ENCODE results near the gene DUSP16. TPM values are rescaled to one million over a fixed set of nuclear protein-coding genes. Genes with fewer than 3 reads are reported as not detected.
"Not testable (repeated sequence)": the region's sequence is repeated elsewhere in the genome, so short reads cannot be mapped to it uniquely, and the experiment has no call there.

Gene DUSP16
- total RNA-seq, 1 experiment from 2014 or later = 51.9 TPM

DNA sequence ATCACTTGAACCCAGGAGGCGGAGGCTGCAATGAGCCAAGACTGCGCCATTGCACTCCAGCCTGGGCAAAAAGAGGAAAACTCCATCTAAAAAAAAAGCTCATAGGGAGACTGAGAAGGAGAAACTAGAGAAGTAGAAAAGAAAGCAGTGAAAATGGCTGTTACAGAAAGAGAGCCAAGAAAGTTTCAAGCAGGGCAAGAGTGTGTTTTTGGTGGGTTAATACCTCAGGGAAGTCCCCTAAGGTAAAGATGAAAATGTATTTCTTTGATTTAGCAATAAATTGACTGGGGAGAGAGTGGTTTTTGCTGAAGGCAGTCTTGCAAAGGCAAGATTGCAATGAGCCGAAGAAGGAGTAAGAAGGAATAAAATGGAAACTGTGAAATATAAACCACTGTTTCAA, 10.0 kb upstream of the DUSP16 start:
- ATAC-seq (no peak), DNase-seq (ENCODE audit: low spot score) (no peak)
- CTCF ChIA-PET = interaction anchor here (0.7 to 2.0 kb wide), 4 partner anchors 13 to 83 kb away, joined by 3 to 5 read pairs (median 4); no protein-coding TSS in a partner anchor
- Mint-ChIP-seq H3K4me1 (no peaks in the 10 kb centered on the region), H3K27ac (no peak overlapping the region), H3K36me3 (no peaks in the 10 kb centered on the region), H3K4me3 (no peak overlapping the region), H3K9me3 (no peaks in the 10 kb centered on the region), H3K27me3 (ENCODE audit: low read depth) (no peaks in the 10 kb centered on the region)
- POLR2A ChIA-PET = no interaction called here
- TF ChIP-seq TP53 (CRISPR knock-in tag; IDR thresholded peaks at IDR 0.05) = no peak
- no peak for TF ChIP-seq JUN (CRISPR knock-in tag; IDR thresholded peaks at IDR 0.05)
- TF ChIP-seq, protein P1, sequence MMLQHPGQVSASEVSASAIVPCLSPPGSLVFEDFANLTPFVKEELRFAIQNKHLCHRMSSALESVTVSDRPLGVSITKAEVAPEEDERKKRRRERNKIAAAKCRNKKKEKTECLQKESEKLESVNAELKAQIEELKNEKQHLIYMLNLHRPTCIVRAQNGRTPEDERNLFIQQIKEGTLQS (CRISPR knock-in tag; conservative IDR thresholded peaks at IDR 0.05) = no peak
- TF ChIP-seq NFE2L1 (CRISPR knock-in tag; IDR thresholded peaks at IDR 0.05) = no peak
- TF ChIP-seq, protein P2, sequence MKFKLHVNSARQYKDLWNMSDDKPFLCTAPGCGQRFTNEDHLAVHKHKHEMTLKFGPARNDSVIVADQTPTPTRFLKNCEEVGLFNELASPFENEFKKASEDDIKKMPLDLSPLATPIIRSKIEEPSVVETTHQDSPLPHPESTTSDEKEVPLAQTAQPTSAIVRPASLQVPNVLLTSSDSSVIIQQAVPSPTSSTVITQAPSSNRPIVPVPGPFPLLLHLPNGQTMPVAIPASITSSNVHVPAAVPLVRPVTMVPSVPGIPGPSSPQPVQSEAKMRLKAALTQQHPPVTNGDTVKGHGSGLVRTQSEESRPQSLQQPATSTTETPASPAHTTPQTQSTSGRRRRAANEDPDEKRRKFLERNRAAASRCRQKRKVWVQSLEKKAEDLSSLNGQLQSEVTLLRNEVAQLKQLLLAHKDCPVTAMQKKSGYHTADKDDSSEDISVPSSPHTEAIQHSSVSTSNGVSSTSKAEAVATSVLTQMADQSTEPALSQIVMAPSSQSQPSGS (CRISPR knock-in tag; IDR thresholded peaks at IDR 0.05; ENCODE audit: borderline replicate concordance, low read depth) = no peak
- TF ChIP-seq KAT7 (CRISPR knock-in tag; IDR thresholded peaks at IDR 0.05; ENCODE audit: borderline replicate concordance) = no peak
- TF ChIP-seq, protein P3, sequence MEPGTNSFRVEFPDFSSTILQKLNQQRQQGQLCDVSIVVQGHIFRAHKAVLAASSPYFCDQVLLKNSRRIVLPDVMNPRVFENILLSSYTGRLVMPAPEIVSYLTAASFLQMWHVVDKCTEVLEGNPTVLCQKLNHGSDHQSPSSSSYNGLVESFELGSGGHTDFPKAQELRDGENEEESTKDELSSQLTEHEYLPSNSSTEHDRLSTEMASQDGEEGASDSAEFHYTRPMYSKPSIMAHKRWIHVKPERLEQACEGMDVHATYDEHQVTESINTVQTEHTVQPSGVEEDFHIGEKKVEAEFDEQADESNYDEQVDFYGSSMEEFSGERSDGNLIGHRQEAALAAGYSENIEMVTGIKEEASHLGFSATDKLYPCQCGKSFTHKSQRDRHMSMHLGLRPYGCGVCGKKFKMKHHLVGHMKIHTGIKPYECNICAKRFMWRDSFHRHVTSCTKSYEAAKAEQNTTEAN (CRISPR knock-in tag; IDR thresholded peaks at IDR 0.05) = no peak
- TF ChIP-seq SOX15 (CRISPR knock-in tag; IDR thresholded peaks at IDR 0.05) = no peak
- TF ChIP-seq, protein P4, sequence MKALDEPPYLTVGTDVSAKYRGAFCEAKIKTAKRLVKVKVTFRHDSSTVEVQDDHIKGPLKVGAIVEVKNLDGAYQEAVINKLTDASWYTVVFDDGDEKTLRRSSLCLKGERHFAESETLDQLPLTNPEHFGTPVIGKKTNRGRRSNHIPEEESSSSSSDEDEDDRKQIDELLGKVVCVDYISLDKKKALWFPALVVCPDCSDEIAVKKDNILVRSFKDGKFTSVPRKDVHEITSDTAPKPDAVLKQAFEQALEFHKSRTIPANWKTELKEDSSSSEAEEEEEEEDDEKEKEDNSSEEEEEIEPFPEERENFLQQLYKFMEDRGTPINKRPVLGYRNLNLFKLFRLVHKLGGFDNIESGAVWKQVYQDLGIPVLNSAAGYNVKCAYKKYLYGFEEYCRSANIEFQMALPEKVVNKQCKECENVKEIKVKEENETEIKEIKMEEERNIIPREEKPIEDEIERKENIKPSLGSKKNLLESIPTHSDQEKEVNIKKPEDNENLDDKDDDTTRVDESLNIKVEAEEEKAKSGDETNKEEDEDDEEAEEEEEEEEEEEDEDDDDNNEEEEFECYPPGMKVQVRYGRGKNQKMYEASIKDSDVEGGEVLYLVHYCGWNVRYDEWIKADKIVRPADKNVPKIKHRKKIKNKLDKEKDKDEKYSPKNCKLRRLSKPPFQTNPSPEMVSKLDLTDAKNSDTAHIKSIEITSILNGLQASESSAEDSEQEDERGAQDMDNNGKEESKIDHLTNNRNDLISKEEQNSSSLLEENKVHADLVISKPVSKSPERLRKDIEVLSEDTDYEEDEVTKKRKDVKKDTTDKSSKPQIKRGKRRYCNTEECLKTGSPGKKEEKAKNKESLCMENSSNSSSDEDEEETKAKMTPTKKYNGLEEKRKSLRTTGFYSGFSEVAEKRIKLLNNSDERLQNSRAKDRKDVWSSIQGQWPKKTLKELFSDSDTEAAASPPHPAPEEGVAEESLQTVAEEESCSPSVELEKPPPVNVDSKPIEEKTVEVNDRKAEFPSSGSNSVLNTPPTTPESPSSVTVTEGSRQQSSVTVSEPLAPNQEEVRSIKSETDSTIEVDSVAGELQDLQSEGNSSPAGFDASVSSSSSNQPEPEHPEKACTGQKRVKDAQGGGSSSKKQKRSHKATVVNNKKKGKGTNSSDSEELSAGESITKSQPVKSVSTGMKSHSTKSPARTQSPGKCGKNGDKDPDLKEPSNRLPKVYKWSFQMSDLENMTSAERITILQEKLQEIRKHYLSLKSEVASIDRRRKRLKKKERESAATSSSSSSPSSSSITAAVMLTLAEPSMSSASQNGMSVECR (CRISPR knock-in tag; IDR thresholded peaks at IDR 0.05; ENCODE audit: borderline replicate concordance) = no peak
- TF ChIP-seq ZNF423 (CRISPR knock-in tag; IDR thresholded peaks at IDR 0.05) = no peak
- TF ChIP-seq FOXP1 (CRISPR knock-in tag; IDR thresholded peaks at IDR 0.05; ENCODE audit: borderline replicate concordance) = no peak

DNA sequence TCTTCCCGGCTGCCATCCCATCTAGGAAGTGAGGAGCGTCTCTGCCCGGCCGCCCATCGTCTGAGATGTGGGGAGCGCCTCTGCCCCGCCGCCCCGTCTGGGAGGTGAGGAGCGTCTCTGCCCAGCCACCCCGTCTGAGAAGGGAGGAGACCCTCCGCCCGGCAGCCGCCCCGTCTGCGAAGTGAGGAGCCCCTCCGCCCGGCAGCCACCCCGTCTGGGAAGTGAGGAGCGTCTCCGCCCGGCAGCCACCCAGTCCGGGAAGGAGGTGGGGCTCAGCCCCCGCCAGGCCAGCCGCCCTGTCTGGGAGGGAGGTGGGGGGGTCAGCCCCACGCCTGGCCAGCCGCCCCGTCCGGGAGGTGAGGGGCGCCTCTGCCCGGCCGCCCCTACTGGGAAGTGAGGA, 3.3 kb upstream of the DUSP16 start:
- H3K36me3 Mint-ChIP-seq = peaks cover 15% of the 10 kb centered on the region
- POLR2A ChIA-PET; H3K4me3 Mint-ChIP-seq; CTCF ChIA-PET; ATAC-seq; H3K27me3 Mint-ChIP-seq (ENCODE audit: low read depth); H3K27ac Mint-ChIP-seq; DNase-seq (ENCODE audit: low spot score): not testable (repeated sequence)
- H3K4me1 Mint-ChIP-seq = peaks cover 10% of the 10 kb centered on the region
- H3K9me3 Mint-ChIP-seq = peaks cover 19% of the 10 kb centered on the region

DNA sequence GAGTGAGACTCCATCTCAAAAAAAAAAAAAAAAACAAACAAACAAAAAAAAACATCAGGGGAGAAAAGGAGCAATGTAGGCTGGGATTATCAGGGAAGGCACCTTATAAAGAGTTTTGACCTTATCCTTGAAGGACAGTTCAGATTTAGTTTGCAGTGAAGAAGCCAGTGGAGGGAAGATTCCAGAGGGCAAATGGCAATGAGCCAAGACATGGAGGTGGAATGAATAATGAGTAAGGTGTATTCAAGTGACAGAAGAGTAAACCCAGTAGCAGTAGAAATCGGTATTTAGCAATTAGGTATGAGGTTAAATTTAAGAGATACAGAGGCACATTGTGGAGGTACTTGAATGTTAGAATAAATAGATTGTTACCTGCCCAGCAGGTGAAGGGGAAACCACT, 2.2 kb upstream of the DUSP16 start:
- Mint-ChIP-seq H3K27me3 (ENCODE audit: low read depth) (no peaks in the 10 kb centered on the region), H3K4me1 (peaks cover 15% of the 10 kb centered on the region), H3K27ac (no peak overlapping the region), H3K36me3 (peaks cover 15% of the 10 kb centered on the region), H3K4me3 (no peak overlapping the region), H3K9me3 (peaks cover 19% of the 10 kb centered on the region)
- ChIA-PET POLR2A (no interaction called here), CTCF (interaction anchor here (0.7 to 1.3 kb wide), 2 partner anchors 43 to 137 kb away, joined by 3 read pairs; no protein-coding TSS in a partner anchor)
- TF ChIP-seq, protein P5, sequence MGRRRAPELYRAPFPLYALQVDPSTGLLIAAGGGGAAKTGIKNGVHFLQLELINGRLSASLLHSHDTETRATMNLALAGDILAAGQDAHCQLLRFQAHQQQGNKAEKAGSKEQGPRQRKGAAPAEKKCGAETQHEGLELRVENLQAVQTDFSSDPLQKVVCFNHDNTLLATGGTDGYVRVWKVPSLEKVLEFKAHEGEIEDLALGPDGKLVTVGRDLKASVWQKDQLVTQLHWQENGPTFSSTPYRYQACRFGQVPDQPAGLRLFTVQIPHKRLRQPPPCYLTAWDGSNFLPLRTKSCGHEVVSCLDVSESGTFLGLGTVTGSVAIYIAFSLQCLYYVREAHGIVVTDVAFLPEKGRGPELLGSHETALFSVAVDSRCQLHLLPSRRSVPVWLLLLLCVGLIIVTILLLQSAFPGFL (CRISPR knock-in tag; IDR thresholded peaks at IDR 0.05; ENCODE audit: borderline replicate concordance) = no peak
- TF ChIP-seq, protein P6, sequence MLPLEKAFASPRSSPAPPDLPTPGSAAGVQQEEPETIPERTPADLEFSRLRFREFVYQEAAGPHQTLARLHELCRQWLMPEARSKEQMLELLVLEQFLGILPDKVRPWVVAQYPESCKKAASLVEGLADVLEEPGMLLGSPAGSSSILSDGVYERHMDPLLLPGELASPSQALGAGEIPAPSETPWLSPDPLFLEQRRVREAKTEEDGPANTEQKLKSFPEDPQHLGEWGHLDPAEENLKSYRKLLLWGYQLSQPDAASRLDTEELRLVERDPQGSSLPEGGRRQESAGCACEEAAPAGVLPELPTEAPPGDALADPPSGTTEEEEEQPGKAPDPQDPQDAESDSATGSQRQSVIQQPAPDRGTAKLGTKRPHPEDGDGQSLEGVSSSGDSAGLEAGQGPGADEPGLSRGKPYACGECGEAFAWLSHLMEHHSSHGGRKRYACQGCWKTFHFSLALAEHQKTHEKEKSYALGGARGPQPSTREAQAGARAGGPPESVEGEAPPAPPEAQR (CRISPR knock-in tag; IDR thresholded peaks at IDR 0.05) = no peak
- TF ChIP-seq ZNF317 (CRISPR knock-in tag; IDR thresholded peaks at IDR 0.05; ENCODE audit: borderline replicate concordance, low read depth) (no peak), ZNF423 (CRISPR knock-in tag; IDR thresholded peaks at IDR 0.05) (no peak)
- TF ChIP-seq, protein P7, sequence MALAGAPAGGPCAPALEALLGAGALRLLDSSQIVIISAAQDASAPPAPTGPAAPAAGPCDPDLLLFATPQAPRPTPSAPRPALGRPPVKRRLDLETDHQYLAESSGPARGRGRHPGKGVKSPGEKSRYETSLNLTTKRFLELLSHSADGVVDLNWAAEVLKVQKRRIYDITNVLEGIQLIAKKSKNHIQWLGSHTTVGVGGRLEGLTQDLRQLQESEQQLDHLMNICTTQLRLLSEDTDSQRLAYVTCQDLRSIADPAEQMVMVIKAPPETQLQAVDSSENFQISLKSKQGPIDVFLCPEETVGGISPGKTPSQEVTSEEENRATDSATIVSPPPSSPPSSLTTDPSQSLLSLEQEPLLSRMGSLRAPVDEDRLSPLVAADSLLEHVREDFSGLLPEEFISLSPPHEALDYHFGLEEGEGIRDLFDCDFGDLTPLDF (CRISPR knock-in tag; IDR thresholded peaks at IDR 0.05) = no peak
- TF ChIP-seq, protein P8, sequence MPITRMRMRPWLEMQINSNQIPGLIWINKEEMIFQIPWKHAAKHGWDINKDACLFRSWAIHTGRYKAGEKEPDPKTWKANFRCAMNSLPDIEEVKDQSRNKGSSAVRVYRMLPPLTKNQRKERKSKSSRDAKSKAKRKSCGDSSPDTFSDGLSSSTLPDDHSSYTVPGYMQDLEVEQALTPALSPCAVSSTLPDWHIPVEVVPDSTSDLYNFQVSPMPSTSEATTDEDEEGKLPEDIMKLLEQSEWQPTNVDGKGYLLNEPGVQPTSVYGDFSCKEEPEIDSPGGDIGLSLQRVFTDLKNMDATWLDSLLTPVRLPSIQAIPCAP (CRISPR knock-in tag; IDR thresholded peaks at IDR 0.05) = no peak
- DNase-seq (ENCODE audit: low spot score) (no peak), ATAC-seq (no peak)

Data from WTC11 (cell line).